ELF-1 (cell line): ENCODE measurements around the gene ERICH6.

Source experiments
- DNase-seq: peaks from one replicate; pipeline ENCODE4 v3.0.0-alpha.2; 2016; ENCODE audit warnings: low read depth, low spot score

Gene ERICH6

GRCh38 chr3:150613709-150614480 lies 89.8 kb downstream of the ERICH6 start:
- DNase-seq: no peak

DNA sequence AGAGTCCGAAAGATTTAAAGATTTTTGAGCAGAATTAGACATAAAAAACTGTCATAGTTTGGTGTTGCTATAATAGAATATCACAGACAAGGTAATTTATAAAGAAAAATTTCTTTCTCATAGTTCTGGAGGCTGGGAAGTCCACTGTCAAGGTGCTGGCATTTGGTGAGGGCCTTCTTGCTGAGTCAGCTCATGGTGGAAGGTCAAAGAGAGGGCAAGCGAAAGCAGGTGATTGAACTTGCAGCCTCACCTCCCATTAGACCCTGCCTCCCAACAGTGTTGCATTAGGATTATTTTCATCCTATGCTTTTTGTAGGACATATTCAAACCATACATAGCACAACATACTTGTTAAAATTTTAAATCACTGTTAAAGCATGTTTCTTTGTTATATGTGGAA lies 90.7 kb downstream of the ERICH6 start:
- no peak for DNase-seq

GRCh38 chr3:150612494-150612893 lies 91.2 kb downstream of the ERICH6 start:
- no peak for DNase-seq

GRCh38 chr3:150611666-150612065 lies 92.1 kb downstream of the ERICH6 start:
- no peak for DNase-seq

GRCh38 chr3:150610785-150611184 lies 92.9 kb downstream of the ERICH6 start:
- no peak for DNase-seq

- no peak for DNase-seq
Observed at GRCh38 chr3:150609988-150610387, 93.7 kb downstream of the ERICH6 start.
